Tibial artery (tissue), 4 donors: Measurements from ENCODE around the gene TAS2R1.

Source experiments
- DNase-seq, 2 donors: peaks; one replicate each; pipeline ENCODE4 v3.0.0-alpha.2; 2019
- H3K27ac ChIP-seq, 2 donors: fragments of 200-600 bp; sonication (generic) in 1 of 2; 1 replicate in 1 of 2; 2 replicates in 1 of 2; pipeline ENCODE4 v1.5.1; 2018 to 2019; ENCODE audit warnings: mild to moderate bottlenecking in 1 of 2
- H3K27me3 ChIP-seq, 2 donors: fragments of 200-600 bp; sonication (generic) in 1 of 2; one replicate each; pipeline versions ENCODE4 v1.5.1 to v1.6.0; 2016 to 2019
- H3K36me3 ChIP-seq, 3 donors: fragments of 200-600 bp; sonication (generic) in 2 of 3; one replicate each; pipeline ENCODE4 v1.5.1; 2016 to 2019; ENCODE audit warnings: mild to moderate bottlenecking in 2 of 3
- H3K4me1 ChIP-seq, 4 donors: fragments of 200-600 bp; sonication (generic) in 2 of 4; 1 replicate in 3 of 4; 2 replicates in 1 of 4; pipeline ENCODE4 v1.5.1; 2016 to 2019
- H3K4me3 ChIP-seq, 2 donors: fragments of 200-600 bp; sonication (generic) in 1 of 2; 1 replicate in 1 of 2; 2 replicates in 1 of 2; pipeline ENCODE4 v1.5.1; 2018 to 2019; ENCODE audit warnings: mild to moderate bottlenecking in 2 of 2
- H3K9me3 ChIP-seq, 3 donors: fragments of 200-600 bp; sonication (generic) in 1 of 3; one replicate each; pipeline ENCODE4 v1.5.1; 2016 to 2019
- CTCF ChIP-seq, 2 experiments: fragments of 200-600 bp in 1 of 2; fragments of 450-650 bp in 1 of 2; IDR thresholded peaks; one replicate each; pipeline ENCODE4 v1.5.1; 2017 to 2019; ENCODE audit warnings: antibody characterized with exemption in 2 of 2, mild to moderate bottlenecking in 1 of 2, moderate library complexity in 1 of 2
- intact Hi-C: fragments of 100-400 bp; cut with DNase I; formaldehyde crosslinking; loops from one replicate; pipeline ENCODE4 v1.15.0; 2023; ENCODE audit warnings: low total_unique reads

TAS2R1 gene

GRCh38 chr5:9617221-9617620, 12.9 kb downstream of the TAS2R1 start:
- Histone ChIP-seq H3K4me1 (peaks cover 0 to 28% (median 5%) of the 10 kb centered on the region in 4 donors), H3K27ac (no peak overlapping the region), H3K27me3 (no peaks in the 10 kb centered on the region), H3K4me3 (no peak overlapping the region), H3K9me3 (no peaks in the 10 kb centered on the region), H3K36me3 (no peaks in the 10 kb centered on the region)
- no peak for TF ChIP-seq CTCF (IDR thresholded peaks at IDR 0.05)
- intact Hi-C loops = no loop called here
- no peak for DNase-seq

GRCh38 chr5:9615331-9615730, 14.8 kb downstream of the TAS2R1 start:
- H3K4me3 ChIP-seq = no peak overlapping the region
- H3K36me3 ChIP-seq = no peaks in the 10 kb centered on the region
- intact Hi-C loops = no loop called here
- no peaks in the 10 kb centered on the region for H3K9me3 ChIP-seq
- no peaks in the 10 kb centered on the region for H3K27me3 ChIP-seq
- no peak overlapping the region for H3K27ac ChIP-seq
- H3K4me1 ChIP-seq = peaks cover 0 to 10% (median 0%) of the 10 kb centered on the region in 4 donors
- TF ChIP-seq CTCF (IDR thresholded peaks at IDR 0.05) = no peak
- no peak for DNase-seq

- no peaks in the 10 kb centered on the region for H3K36me3 ChIP-seq
- intact Hi-C loops = no loop called here
- no peak overlapping the region for H3K4me3 ChIP-seq
- no peak for TF ChIP-seq CTCF (IDR thresholded peaks at IDR 0.05)
- H3K27me3 ChIP-seq = no peaks in the 10 kb centered on the region
- H3K4me1 ChIP-seq = no peaks in the 10 kb centered on the region
- H3K27ac ChIP-seq = no peak overlapping the region
- H3K9me3 ChIP-seq = no peaks in the 10 kb centered on the region
- no peak for DNase-seq
Measured at GRCh38 chr5:9613360-9613759, 16.8 kb downstream of the TAS2R1 start.

GRCh38 chr5:9610969-9611368, 19.2 kb downstream of the TAS2R1 start:
- no peaks in the 10 kb centered on the region for H3K4me1 ChIP-seq
- intact Hi-C loops = no loop called here
- no peak overlapping the region for H3K27ac ChIP-seq
- no peak for TF ChIP-seq CTCF (IDR thresholded peaks at IDR 0.05)
- H3K4me3 ChIP-seq = no peak overlapping the region
- no peak for DNase-seq
- no peaks in the 10 kb centered on the region for H3K9me3 ChIP-seq
- no peaks in the 10 kb centered on the region for H3K36me3 ChIP-seq
- H3K27me3 ChIP-seq = no peaks in the 10 kb centered on the region

- no peaks in the 10 kb centered on the region for H3K36me3 ChIP-seq
- no peaks in the 10 kb centered on the region for H3K27me3 ChIP-seq
- intact Hi-C loops = no loop called here
- no peak overlapping the region for H3K4me3 ChIP-seq
- H3K4me1 ChIP-seq = no peaks in the 10 kb centered on the region
- DNase-seq = no peak
- no peaks in the 10 kb centered on the region for H3K9me3 ChIP-seq
- no peak overlapping the region for H3K27ac ChIP-seq
- TF ChIP-seq CTCF (IDR thresholded peaks at IDR 0.05) = no peak
Measured at GRCh38 chr5:9610364-9610763, 19.8 kb downstream of the TAS2R1 start.

GRCh38 chr5:9608093-9608492, 22.1 kb downstream of the TAS2R1 start:
- no peaks in the 10 kb centered on the region for H3K9me3 ChIP-seq
- no peak overlapping the region for H3K27ac ChIP-seq
- DNase-seq = no peak
- no peaks in the 10 kb centered on the region for H3K27me3 ChIP-seq
- H3K4me1 ChIP-seq = no peaks in the 10 kb centered on the region
- no peaks in the 10 kb centered on the region for H3K36me3 ChIP-seq
- intact Hi-C loops = no loop called here
- H3K4me3 ChIP-seq = no peak overlapping the region
- no peak for TF ChIP-seq CTCF (IDR thresholded peaks at IDR 0.05)
